HEK293 (cell line): Measurements from ENCODE around the gene PTTG1.

ENCODE experiments used
- CTCF ChIA-PET: fragments of 350-600 bp; formaldehyde crosslinking; extraction: SDS; loops from one replicate; lab custom pipeline; 2021; ENCODE audit warnings: antibody characterized with exemption; lab: Yijun Ruan, JAX
- POLR2A ChIA-PET: fragments of 300-600 bp; formaldehyde crosslinking; extraction: SDS; loops from one replicate; lab custom pipeline; 2020; ENCODE audit warnings: antibody characterized with exemption, inconsistent platforms; lab: Yijun Ruan, JAX
- H3K27ac ChIP-seq: fragments of 200-500 bp; sonication (Bioruptor generic); 2 replicates; pipeline ENCODE4 v1.5.1; 2014; ENCODE audit warnings: low read depth, low read length, control low read depth, inconsistent platforms; ENCODE audit errors: extremely low read depth
- H3K36me3 ChIP-seq, 2 experiments: fragments of 200-500 bp in 1 of 2; sonication (Bioruptor generic) in 1 of 2; 1 replicate in 1 of 2; 2 replicates in 1 of 2; pipeline ENCODE4 v1.5.1; 2014 to 2017; ENCODE audit warnings: inconsistent platforms in 2 of 2, low read length in 2 of 2; ENCODE audit not compliant: control insufficient read depth in 2 of 2, insufficient read depth in 1 of 2
- H3K4me1 ChIP-seq: fragments of 200-500 bp; sonication (Bioruptor generic); 2 replicates; pipeline ENCODE4 v1.5.1; 2014; ENCODE audit warnings: mild to moderate bottlenecking, low read length, inconsistent platforms; ENCODE audit not compliant: control insufficient read depth, insufficient read depth
- H3K4me3 ChIP-seq: 2 replicates; pipeline ENCODE4 v1.5.1; 2011; ENCODE audit warnings: low read depth, mild to moderate bottlenecking, control low read depth, low read length, moderate library complexity
- H3K9me3 ChIP-seq: fragments of 200-500 bp; sonication (Bioruptor generic); 2 replicates; pipeline ENCODE4 v1.5.1; 2014; ENCODE audit warnings: low read depth, low read length, inconsistent platforms; ENCODE audit not compliant: control insufficient read depth, insufficient read depth
- GFI1B ChIP-seq: fragments of 450-650 bp; formaldehyde crosslinking; IDR thresholded peaks from 2 replicates; pipeline ENCODE4 v1.5.1; 2016; ENCODE audit warnings: missing biosample characterization, missing genetic modification characterization
- GLI2 ChIP-seq: fragments of 450-650 bp; formaldehyde crosslinking; IDR thresholded peaks from 2 replicates; pipeline ENCODE4; 2017; ENCODE audit warnings: missing biosample characterization, missing genetic modification characterization, low read depth, borderline replicate concordance
- KLF16 ChIP-seq: fragments of 450-650 bp; formaldehyde crosslinking; IDR thresholded peaks from 2 replicates; pipeline ENCODE4 v1.5.1; 2017; ENCODE audit warnings: missing biosample characterization, missing genetic modification characterization
- YY2 ChIP-seq: fragments of 450-650 bp; formaldehyde crosslinking; IDR thresholded peaks from 2 replicates; pipeline ENCODE4 v1.5.1; 2016; ENCODE audit warnings: missing biosample characterization, missing genetic modification characterization
- ZBTB7A ChIP-seq: fragments of 450-650 bp; formaldehyde crosslinking; IDR thresholded peaks from 2 replicates; pipeline ENCODE4 v1.5.1; 2016; ENCODE audit warnings: low read depth, missing biosample characterization, missing genetic modification characterization
- ZEB2 ChIP-seq: fragments of 450-650 bp; formaldehyde crosslinking; IDR thresholded peaks from 2 replicates; pipeline ENCODE4 v1.5.1; 2016; ENCODE audit warnings: missing biosample characterization, missing genetic modification characterization
- ZNF132 ChIP-seq: fragments of 450-650 bp; formaldehyde crosslinking; IDR thresholded peaks from 2 replicates; pipeline ENCODE4 v1.5.1; 2017; ENCODE audit warnings: missing biosample characterization, missing genetic modification characterization, borderline replicate concordance
- ZNF174 ChIP-seq: fragments of 450-650 bp; formaldehyde crosslinking; IDR thresholded peaks from 2 replicates; pipeline ENCODE4 v1.5.0; 2017; ENCODE audit warnings: missing biosample characterization, mild to moderate bottlenecking, missing genetic modification characterization
- ZNF175 ChIP-seq: fragments of 450-650 bp; formaldehyde crosslinking; IDR thresholded peaks from 2 replicates; pipeline ENCODE4 v1.5.1; 2016; ENCODE audit warnings: missing biosample characterization, missing genetic modification characterization
- ZNF223 ChIP-seq: fragments of 450-650 bp; formaldehyde crosslinking; IDR thresholded peaks from 2 replicates; pipeline ENCODE4 v1.5.1; 2016; ENCODE audit warnings: missing biosample characterization, missing genetic modification characterization
- ZNF239 ChIP-seq: fragments of 450-650 bp; formaldehyde crosslinking; IDR thresholded peaks from 2 replicates; pipeline ENCODE4 v1.5.1; 2016; ENCODE audit warnings: missing biosample characterization, missing genetic modification characterization
- ZNF248 ChIP-seq: fragments of 450-650 bp; formaldehyde crosslinking; IDR thresholded peaks from 2 replicates; pipeline ENCODE4 v1.5.1; 2017; ENCODE audit warnings: missing biosample characterization, missing genetic modification characterization
- ZNF335 ChIP-seq: fragments of 450-650 bp; formaldehyde crosslinking; conservative IDR thresholded peaks from 2 replicates; pipeline ENCODE4 v1.5.1; 2016; ENCODE audit warnings: missing biosample characterization, missing genetic modification characterization
- ZNF404 ChIP-seq: fragments of 450-650 bp; formaldehyde crosslinking; IDR thresholded peaks from 2 replicates; pipeline ENCODE4 v1.5.1; 2017; ENCODE audit warnings: missing biosample characterization, missing genetic modification characterization
- ZNF501 ChIP-seq: fragments of 450-650 bp; formaldehyde crosslinking; IDR thresholded peaks from 2 replicates; pipeline ENCODE4 v1.5.1; 2016; ENCODE audit warnings: missing biosample characterization, missing genetic modification characterization
- ZNF544 ChIP-seq: fragments of 450-650 bp; formaldehyde crosslinking; IDR thresholded peaks from 2 replicates; pipeline ENCODE4 v1.5.0; 2017; ENCODE audit warnings: missing biosample characterization, missing genetic modification characterization
- ZNF561 ChIP-seq: fragments of 450-650 bp; IDR thresholded peaks from 2 replicates; pipeline ENCODE4 v1.5.1; 2018; ENCODE audit warnings: missing biosample characterization, missing genetic modification characterization, borderline replicate concordance
- ZNF624 ChIP-seq: fragments of 450-650 bp; formaldehyde crosslinking; IDR thresholded peaks from 2 replicates; pipeline ENCODE4 v1.5.1; 2017; ENCODE audit warnings: missing biosample characterization, missing genetic modification characterization
- ZSCAN30 ChIP-seq: fragments of 450-650 bp; IDR thresholded peaks from 2 replicates; pipeline ENCODE4 v1.5.1; 2018; ENCODE audit warnings: missing biosample characterization, mild to moderate bottlenecking, missing genetic modification characterization, moderate library complexity
- TF ChIP-seq, protein P1 (sequence below): fragments of 450-650 bp; formaldehyde crosslinking; IDR thresholded peaks from 2 replicates; pipeline ENCODE4 v1.5.1; 2017; ENCODE audit warnings: missing biosample characterization, missing genetic modification characterization
- TF ChIP-seq, protein P2 (sequence below): fragments of 450-650 bp; formaldehyde crosslinking; IDR thresholded peaks from 2 replicates; pipeline ENCODE4 v1.5.1; 2016; ENCODE audit warnings: missing biosample characterization, missing genetic modification characterization
- TF ChIP-seq, protein P3 (sequence below): fragments of 450-650 bp; formaldehyde crosslinking; IDR thresholded peaks from 2 replicates; pipeline ENCODE4 v1.5.1; 2016; ENCODE audit warnings: missing biosample characterization, missing genetic modification characterization
- TF ChIP-seq, protein P4 (sequence below): fragments of 450-650 bp; formaldehyde crosslinking; IDR thresholded peaks from 2 replicates; pipeline ENCODE4 v1.5.1; 2016; ENCODE audit warnings: missing biosample characterization, missing genetic modification characterization
- TF ChIP-seq, protein P5 (sequence below): fragments of 450-650 bp; formaldehyde crosslinking; IDR thresholded peaks from 2 replicates; pipeline ENCODE4 v1.5.1; 2016; ENCODE audit warnings: missing biosample characterization, missing genetic modification characterization

PTTG1 gene

DNA sequence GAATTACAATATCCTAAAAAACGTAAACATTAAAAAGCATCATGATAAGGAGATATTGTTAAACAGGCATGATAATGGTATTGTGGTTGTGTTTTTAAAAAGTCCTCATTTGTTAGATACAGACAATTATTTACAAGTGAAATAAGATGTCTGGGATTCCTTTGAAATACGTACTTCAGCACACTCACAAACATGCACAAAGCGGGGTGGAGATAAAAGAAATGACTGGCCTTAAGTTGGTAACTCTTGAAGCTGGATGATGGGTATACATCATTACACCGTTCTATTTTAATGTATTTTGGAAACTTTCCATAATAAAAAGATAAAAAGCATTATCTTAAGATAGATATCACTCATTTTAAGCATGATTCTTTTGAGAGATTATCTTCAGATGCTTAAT, 22.8 kb upstream of the PTTG1 start:
- Histone ChIP-seq H3K27ac (no peak overlapping the region), H3K36me3 (peaks cover 19 to 38% of the 10 kb centered on the region in 2 experiments), H3K4me1 (peaks cover 5% of the 10 kb centered on the region), H3K4me3 (peak overlapping the region; percentile 58), H3K9me3 (no peaks in the 10 kb centered on the region)
- TF ChIP-seq ZNF174 (tag by site-specific recombination) = no peak
- TF ChIP-seq, protein P1, sequence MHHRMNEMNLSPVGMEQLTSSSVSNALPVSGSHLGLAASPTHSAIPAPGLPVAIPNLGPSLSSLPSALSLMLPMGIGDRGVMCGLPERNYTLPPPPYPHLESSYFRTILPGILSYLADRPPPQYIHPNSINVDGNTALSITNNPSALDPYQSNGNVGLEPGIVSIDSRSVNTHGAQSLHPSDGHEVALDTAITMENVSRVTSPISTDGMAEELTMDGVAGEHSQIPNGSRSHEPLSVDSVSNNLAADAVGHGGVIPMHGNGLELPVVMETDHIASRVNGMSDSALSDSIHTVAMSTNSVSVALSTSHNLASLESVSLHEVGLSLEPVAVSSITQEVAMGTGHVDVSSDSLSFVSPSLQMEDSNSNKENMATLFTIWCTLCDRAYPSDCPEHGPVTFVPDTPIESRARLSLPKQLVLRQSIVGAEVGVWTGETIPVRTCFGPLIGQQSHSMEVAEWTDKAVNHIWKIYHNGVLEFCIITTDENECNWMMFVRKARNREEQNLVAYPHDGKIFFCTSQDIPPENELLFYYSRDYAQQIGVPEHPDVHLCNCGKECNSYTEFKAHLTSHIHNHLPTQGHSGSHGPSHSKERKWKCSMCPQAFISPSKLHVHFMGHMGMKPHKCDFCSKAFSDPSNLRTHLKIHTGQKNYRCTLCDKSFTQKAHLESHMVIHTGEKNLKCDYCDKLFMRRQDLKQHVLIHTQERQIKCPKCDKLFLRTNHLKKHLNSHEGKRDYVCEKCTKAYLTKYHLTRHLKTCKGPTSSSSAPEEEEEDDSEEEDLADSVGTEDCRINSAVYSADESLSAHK (tag by site-specific recombination) = no peak
- POLR2A ChIA-PET = interaction anchor here (1.7 to 2.3 kb wide), 2 partner anchors 9 to 20 kb away, joined by 18 to 21 read pairs; partner anchors contain the start of gene SLU7
- CTCF ChIA-PET = interaction anchor here (0.5 to 1.5 kb wide), 2 partner anchors 16 to 53 kb away, joined by 3 read pairs; no protein-coding TSS in a partner anchor

DNA sequence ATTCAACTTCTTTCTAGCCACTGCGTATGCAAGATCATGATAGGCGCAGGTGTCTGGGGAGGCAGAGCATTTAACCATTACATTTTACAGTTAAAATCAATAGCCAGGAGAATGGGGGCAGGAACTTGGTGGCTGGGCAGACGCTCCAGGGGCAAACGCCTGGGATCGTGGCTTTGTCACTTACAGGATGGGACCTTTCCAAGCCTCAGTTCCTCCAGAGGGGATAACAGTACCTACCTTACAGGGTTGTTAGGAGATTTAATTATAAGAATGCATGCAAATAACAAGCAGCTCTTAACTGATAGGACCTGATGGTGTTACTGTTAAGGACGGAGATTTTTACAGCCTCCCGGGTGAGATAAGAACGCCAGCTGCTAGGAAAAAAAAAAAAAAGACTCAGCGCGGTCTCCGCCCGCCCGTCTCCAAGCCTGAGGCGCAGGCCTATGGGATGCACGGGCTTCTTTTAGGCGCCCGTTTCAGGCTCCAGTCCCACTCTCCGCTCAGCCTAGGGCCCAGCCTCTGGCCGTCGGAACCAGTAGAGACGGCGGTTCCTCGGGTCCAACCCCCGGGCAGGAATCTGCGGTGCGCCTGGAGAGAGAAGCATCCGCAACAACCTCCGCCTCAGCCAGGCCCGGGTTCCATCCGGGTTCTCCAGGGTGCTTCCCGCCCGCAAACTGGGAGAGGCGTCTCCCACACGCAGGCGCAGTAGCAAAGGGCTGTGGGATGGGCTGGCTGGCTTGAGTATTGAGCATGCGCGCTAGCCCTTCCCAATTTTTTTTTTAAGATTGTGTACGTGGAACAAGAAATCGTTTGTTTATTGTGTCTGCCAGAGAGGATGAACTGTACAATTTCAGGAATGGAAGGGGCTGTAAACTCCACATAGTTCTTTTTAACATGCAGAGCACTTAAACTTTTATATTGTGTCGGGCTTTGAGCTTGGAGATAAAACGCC, 22.0 kb upstream of the PTTG1 start, which contains the start of gene FAM200C:
Gene FAM200C, minus strand, starts transcription at position 653 of the 952 bp plus-strand sequence. CDS start 4,564 bp downstream, outside the sequence.
- ChIA-PET CTCF (interaction anchor here (0.5 to 2.7 kb wide), 4 partner anchors 9 to 54 kb away, joined by 3 to 10 read pairs (median 3); no protein-coding TSS in a partner anchor), POLR2A (interaction anchor here (0.5 to 2.3 kb wide), 5 partner anchors 9 to 1150 kb away, joined by 3 to 21 read pairs (median 3); partner anchors contain the start of gene SLU7)
- H3K4me1 ChIP-seq = peaks cover 5% of the 10 kb centered on the region
- H3K36me3 ChIP-seq = peaks cover 27 to 43% of the 10 kb centered on the region in 2 experiments
- H3K27ac ChIP-seq = peak within 1 kb of the TSS; percentile 97
- no peaks in the 10 kb centered on the region for H3K9me3 ChIP-seq
- peak within 1 kb of the TSS; percentile 58 for H3K4me3 ChIP-seq
- TF ChIP-seq, protein P2, sequence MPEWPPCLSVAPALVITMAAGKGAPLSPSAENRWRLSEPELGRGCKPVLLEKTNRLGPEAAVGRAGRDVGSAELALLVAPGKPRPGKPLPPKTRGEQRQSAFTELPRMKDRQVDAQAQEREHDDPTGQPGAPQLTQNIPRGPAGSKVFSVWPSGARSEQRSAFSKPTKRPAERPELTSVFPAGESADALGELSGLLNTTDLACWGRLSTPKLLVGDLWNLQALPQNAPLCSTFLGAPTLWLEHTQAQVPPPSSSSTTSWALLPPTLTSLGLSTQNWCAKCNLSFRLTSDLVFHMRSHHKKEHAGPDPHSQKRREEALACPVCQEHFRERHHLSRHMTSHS = no peak
- TF ChIP-seq, protein P3, sequence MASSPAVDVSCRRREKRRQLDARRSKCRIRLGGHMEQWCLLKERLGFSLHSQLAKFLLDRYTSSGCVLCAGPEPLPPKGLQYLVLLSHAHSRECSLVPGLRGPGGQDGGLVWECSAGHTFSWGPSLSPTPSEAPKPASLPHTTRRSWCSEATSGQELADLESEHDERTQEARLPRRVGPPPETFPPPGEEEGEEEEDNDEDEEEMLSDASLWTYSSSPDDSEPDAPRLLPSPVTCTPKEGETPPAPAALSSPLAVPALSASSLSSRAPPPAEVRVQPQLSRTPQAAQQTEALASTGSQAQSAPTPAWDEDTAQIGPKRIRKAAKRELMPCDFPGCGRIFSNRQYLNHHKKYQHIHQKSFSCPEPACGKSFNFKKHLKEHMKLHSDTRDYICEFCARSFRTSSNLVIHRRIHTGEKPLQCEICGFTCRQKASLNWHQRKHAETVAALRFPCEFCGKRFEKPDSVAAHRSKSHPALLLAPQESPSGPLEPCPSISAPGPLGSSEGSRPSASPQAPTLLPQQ = peak; percentile 57; the same call in 1 of the 2 replicates
- TF ChIP-seq ZNF544 (tag by site-specific recombination) (no peak), ZNF404 (tag by site-specific recombination) (no peak), ZNF335 (tag by site-specific recombination) (peak; percentile 92), GFI1B (tag by site-specific recombination) (no peak), ZNF239 (tag by site-specific recombination) (no peak), ZEB2 (no peak), ZNF561 (peak; percentile 99), GLI2 (tag by site-specific recombination) (no peak), ZBTB7A (tag by site-specific recombination) (no peak), ZNF501 (peak; percentile 83; the same call in 1 of the 2 replicates), ZNF223 (tag by site-specific recombination) (no peak), ZSCAN30 (tag by site-specific recombination) (peak; percentile 65; the same call in 1 of the 2 replicates), ZNF132 (tag by site-specific recombination) (no peak), KLF16 (tag by site-specific recombination) (no peak), YY2 (no peak), ZNF248 (no peak), ZNF624 (no peak), ZNF175 (tag by site-specific recombination) (no peak)
- TF ChIP-seq, protein P4, sequence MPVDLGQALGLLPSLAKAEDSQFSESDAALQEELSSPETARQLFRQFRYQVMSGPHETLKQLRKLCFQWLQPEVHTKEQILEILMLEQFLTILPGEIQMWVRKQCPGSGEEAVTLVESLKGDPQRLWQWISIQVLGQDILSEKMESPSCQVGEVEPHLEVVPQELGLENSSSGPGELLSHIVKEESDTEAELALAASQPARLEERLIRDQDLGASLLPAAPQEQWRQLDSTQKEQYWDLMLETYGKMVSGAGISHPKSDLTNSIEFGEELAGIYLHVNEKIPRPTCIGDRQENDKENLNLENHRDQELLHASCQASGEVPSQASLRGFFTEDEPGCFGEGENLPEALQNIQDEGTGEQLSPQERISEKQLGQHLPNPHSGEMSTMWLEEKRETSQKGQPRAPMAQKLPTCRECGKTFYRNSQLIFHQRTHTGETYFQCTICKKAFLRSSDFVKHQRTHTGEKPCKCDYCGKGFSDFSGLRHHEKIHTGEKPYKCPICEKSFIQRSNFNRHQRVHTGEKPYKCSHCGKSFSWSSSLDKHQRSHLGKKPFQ (tag by site-specific recombination) = no peak
- TF ChIP-seq, protein P5, sequence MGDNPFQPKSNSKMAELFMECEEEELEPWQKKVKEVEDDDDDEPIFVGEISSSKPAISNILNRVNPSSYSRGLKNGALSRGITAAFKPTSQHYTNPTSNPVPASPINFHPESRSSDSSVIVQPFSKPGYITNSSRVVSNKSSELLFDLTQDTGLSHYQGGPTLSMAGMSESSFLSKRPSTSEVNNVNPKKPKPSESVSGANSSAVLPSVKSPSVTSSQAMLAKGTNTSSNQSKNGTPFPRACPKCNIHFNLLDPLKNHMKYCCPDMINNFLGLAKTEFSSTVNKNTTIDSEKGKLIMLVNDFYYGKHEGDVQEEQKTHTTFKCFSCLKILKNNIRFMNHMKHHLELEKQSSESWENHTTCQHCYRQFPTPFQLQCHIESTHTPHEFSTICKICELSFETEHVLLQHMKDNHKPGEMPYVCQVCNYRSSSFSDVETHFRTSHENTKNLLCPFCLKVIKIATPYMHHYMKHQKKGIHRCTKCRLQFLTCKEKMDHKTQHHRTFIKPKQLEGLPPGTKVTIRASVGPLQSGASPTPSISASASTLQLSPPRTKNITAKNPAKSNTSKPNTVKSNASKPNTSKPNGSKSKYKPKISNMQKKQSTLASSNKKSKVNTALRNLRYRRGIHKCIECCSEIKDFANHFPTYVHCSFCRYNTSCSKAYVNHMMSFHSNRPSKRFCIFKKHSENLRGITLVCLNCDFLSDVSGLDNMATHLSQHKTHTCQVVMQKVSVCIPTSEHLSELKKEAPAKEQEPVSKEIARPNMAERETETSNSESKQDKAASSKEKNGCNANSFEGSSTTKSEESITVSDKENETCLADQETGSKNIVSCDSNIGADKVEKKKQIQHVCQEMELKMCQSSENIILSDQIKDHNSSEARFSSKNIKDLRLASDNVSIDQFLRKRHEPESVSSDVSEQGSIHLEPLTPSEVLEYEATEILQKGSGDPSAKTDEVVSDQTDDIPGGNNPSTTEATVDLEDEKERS (tag by site-specific recombination) = no peak
